Left renal cortex interstitium (tissue), 4 donors: Measurements from ENCODE around the gene CD248. TPM values are rescaled to one million over a fixed set of nuclear protein-coding genes. Genes with fewer than 3 reads are reported as not detected.

ENCODE experiments used
- polyA plus RNA-seq, 4 donors: library from polyadenylated mRNA; unstranded; fragments of 120-200 nt; gene quantifications; one replicate each; pipeline ENCODE4 v1.2.1, GENCODE V29; 2013; ENCODE audit not compliant: insufficient read length in 4 of 4

CD248 gene
- polyA plus RNA-seq, 4 donors: 56.9 to 102 (median 72.8) TPM

Other genes with a start within 250 kb of the CD248 start
- gene PACS1, start 246.8 kb downstream of the CD248 start, polyA plus RNA-seq: 10 to 100 TPM; 38.5 to 57.0 (median 50.4) TPM
- gene KLC2, start 59.3 kb downstream of the CD248 start, polyA plus RNA-seq: 10 to 100 TPM; 14.7 to 31.0 (median 25.7) TPM
- 100 to 1,000 TPM; 122 to 168 (median 138) TPM for gene RAB1B, start 48.4 kb downstream of the CD248 start, polyA plus RNA-seq
- 1 to 10 TPM; 3.3 to 4.9 (median 4.2) TPM for gene CNIH2, start 38.9 kb downstream of the CD248 start, polyA plus RNA-seq
- 10 to 100 TPM; 51.4 to 68.7 (median 57.8) TPM for gene YIF1A, start 27.9 kb downstream of the CD248 start, polyA plus RNA-seq
- under 1 TPM in 2 of 4 donors, not detected in 2; 0.12 to 0.24 TPM for gene TMEM151A, start 25.1 kb downstream of the CD248 start, polyA plus RNA-seq
- 1 to 10 TPM; 1.8 to 3.7 (median 2.9) TPM for gene RIN1, start 19.4 kb upstream of the CD248 start, polyA plus RNA-seq
- 10 to 100 TPM; 30.8 to 38.6 (median 34.8) TPM for gene BRMS1, start 28.1 kb upstream of the CD248 start, polyA plus RNA-seq
- gene B4GAT1, start 30.6 kb upstream of the CD248 start, polyA plus RNA-seq: 10 to 100 TPM; 50.3 to 64.6 (median 51.9) TPM
- gene SLC29A2, start 54.7 kb upstream of the CD248 start, polyA plus RNA-seq: 10 to 100 TPM; 14.6 to 33.0 (median 22.3) TPM
- under 1 TPM; 0.06 to 0.54 (median 0.22) TPM for gene NPAS4, start 104.0 kb upstream of the CD248 start, polyA plus RNA-seq
- gene MRPL11, start 121.8 kb upstream of the CD248 start, polyA plus RNA-seq: 10 to 100 TPM; 67.7 to 87.7 (median 78.9) TPM
- gene PELI3, start 149.9 kb upstream of the CD248 start, polyA plus RNA-seq: 1 to 10 TPM; 4.5 to 7.8 (median 6.4) TPM
- 10 to 100 TPM; 19.6 to 31.2 (median 25.5) TPM for gene DPP3, start 163.4 kb upstream of the CD248 start, polyA plus RNA-seq
- gene BBS1, start 193.6 kb upstream of the CD248 start, polyA plus RNA-seq: 100 to 1,000 TPM in 1 of 4 donors, 10 to 100 TPM in 3; 61.4 to 102 (median 79.8) TPM
- gene ZDHHC24, start 229.0 kb upstream of the CD248 start, polyA plus RNA-seq: 10 to 100 TPM in 2 of 4 donors, 1 to 10 TPM in 2; 5.9 to 13.3 (median 9.9) TPM
- under 1 TPM; 0.31 to 0.69 (median 0.63) TPM for gene ACTN3, start 229.9 kb upstream of the CD248 start, polyA plus RNA-seq